Vagina (tissue), 2 donors: ENCODE data around the gene AMER2. TPM values are rescaled to one million over a fixed set of nuclear protein-coding genes. Genes with fewer than 3 reads are reported as not detected.
A peak's percentile ranks its signal among the peaks of the same experiment; 100 is the strongest.

ENCODE experiments used
- DNase-seq, 2 donors: peaks; one replicate each; pipeline ENCODE4 v3.0.0-alpha.2; 2017; ENCODE audit errors: extremely low spot score in 2 of 2
- H3K27ac ChIP-seq: fragments of 200-600 bp; sonication (generic); one replicate; pipeline ENCODE4 v1.5.1; 2019
- H3K27me3 ChIP-seq: fragments of 200-600 bp; sonication (generic); one replicate; pipeline ENCODE4 v1.5.1; 2019
- H3K36me3 ChIP-seq, 2 donors: fragments of 200-600 bp; sonication (generic); one replicate each; pipeline ENCODE4 v1.5.1; 2017 to 2019
- H3K4me1 ChIP-seq: fragments of 200-600 bp; sonication (generic); one replicate; pipeline ENCODE4 v1.5.1; 2019
- H3K4me3 ChIP-seq, 2 donors: fragments of 200-600 bp; sonication (generic); 1 replicate in 1 of 2; 2 replicates in 1 of 2; pipeline ENCODE4 v1.5.1; 2016 to 2019
- H3K9me3 ChIP-seq: fragments of 200-600 bp; sonication (generic); one replicate; pipeline ENCODE4 v1.5.1; 2019
- POLR2A ChIP-seq, 2 donors: fragments of 450-650 bp; IDR thresholded peaks; one replicate each; pipeline ENCODE4 v1.6.1; 2017; ENCODE audit warnings: antibody characterized with exemption in 2 of 2, mild to moderate bottlenecking in 2 of 2, moderate library complexity in 2 of 2
- POLR2AphosphoS5 ChIP-seq, 2 donors: sonication (generic); formaldehyde crosslinking; IDR thresholded peaks; one replicate each; pipeline ENCODE4 v1.9.0; 2017; ENCODE audit warnings: antibody characterized with exemption in 2 of 2, mild to moderate bottlenecking in 2 of 2, low read depth in 1 of 2; ENCODE audit not compliant: insufficient read depth in 1 of 2
- intact Hi-C: fragments of 100-400 bp; cut with DNase I; formaldehyde crosslinking; loops from one replicate; pipeline ENCODE4 v1.15.1; 2023
- total RNA-seq: library from RNA; depleted of rRNA; stranded (reverse); fragments of >200 nt; gene quantifications from one replicate; pipeline ENCODE4 v1.2.3, GENCODE V29; 2016
- TF ChIP-seq, protein P1 (sequence below), 3 experiments: fragments of 450-650 bp in 2 of 3; fragments of 200-600 bp in 1 of 3; sonication (generic) in 1 of 3; IDR thresholded peaks; one replicate each; pipeline ENCODE4 v1.5.1; 2017 to 2019; ENCODE audit warnings: antibody characterized with exemption in 3 of 3, mild to moderate bottlenecking in 2 of 3, moderate library complexity in 2 of 3

Gene AMER2
- total RNA-seq, 1 donor from 2014 or later = not detected

- TF ChIP-seq, protein P1, sequence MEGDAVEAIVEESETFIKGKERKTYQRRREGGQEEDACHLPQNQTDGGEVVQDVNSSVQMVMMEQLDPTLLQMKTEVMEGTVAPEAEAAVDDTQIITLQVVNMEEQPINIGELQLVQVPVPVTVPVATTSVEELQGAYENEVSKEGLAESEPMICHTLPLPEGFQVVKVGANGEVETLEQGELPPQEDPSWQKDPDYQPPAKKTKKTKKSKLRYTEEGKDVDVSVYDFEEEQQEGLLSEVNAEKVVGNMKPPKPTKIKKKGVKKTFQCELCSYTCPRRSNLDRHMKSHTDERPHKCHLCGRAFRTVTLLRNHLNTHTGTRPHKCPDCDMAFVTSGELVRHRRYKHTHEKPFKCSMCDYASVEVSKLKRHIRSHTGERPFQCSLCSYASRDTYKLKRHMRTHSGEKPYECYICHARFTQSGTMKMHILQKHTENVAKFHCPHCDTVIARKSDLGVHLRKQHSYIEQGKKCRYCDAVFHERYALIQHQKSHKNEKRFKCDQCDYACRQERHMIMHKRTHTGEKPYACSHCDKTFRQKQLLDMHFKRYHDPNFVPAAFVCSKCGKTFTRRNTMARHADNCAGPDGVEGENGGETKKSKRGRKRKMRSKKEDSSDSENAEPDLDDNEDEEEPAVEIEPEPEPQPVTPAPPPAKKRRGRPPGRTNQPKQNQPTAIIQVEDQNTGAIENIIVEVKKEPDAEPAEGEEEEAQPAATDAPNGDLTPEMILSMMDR (IDR thresholded peaks at IDR 0.05) = no peak
- peak in 1 of 2 donors; percentile 17 for TF ChIP-seq POLR2AphosphoS5 (IDR thresholded peaks at IDR 0.05; ENCODE audit: insufficient read depth in 1 of 2, low read depth in 1 of 2)
- TF ChIP-seq POLR2A (IDR thresholded peaks at IDR 0.05) = no peak
- intact Hi-C loops = no loop called here
- H3K4me1 ChIP-seq = peaks cover 7% of the 10 kb centered on the region
- DNase-seq = no peak
- H3K9me3 ChIP-seq = no peaks in the 10 kb centered on the region
- H3K27ac ChIP-seq = no peak overlapping the region
- no peaks in the 10 kb centered on the region for H3K27me3 ChIP-seq
- no peak overlapping the region for H3K4me3 ChIP-seq
- no peaks in the 10 kb centered on the region for H3K36me3 ChIP-seq
Measured at GRCh38 chr13:25214491-25215252, 42.6 kb upstream of the AMER2 start.

GRCh38 chr13:25213715-25214114 lies 41.6 kb upstream of the AMER2 start:
- Histone ChIP-seq H3K27ac (no peak overlapping the region), H3K4me3 (no peak overlapping the region), H3K36me3 (no peaks in the 10 kb centered on the region), H3K9me3 (no peaks in the 10 kb centered on the region), H3K4me1 (peaks cover 7% of the 10 kb centered on the region), H3K27me3 (no peaks in the 10 kb centered on the region)
- TF ChIP-seq POLR2AphosphoS5 (IDR thresholded peaks at IDR 0.05; ENCODE audit: insufficient read depth in 1 of 2, low read depth in 1 of 2) = no peak
- TF ChIP-seq, protein P1 (IDR thresholded peaks at IDR 0.05) = no peak
- no peak for TF ChIP-seq POLR2A (IDR thresholded peaks at IDR 0.05)
- no peak for DNase-seq
- intact Hi-C loops = no loop called here

GRCh38 chr13:25210842-25211569 lies 38.9 kb upstream of the AMER2 start:
- H3K4me3 ChIP-seq = no peak overlapping the region
- peaks cover 7% of the 10 kb centered on the region for H3K4me1 ChIP-seq
- intact Hi-C loops = no loop called here
- H3K36me3 ChIP-seq = no peaks in the 10 kb centered on the region
- no peak overlapping the region for H3K27ac ChIP-seq
- DNase-seq = no peak
- H3K9me3 ChIP-seq = no peaks in the 10 kb centered on the region
- H3K27me3 ChIP-seq = no peaks in the 10 kb centered on the region
- TF ChIP-seq, protein P1 (IDR thresholded peaks at IDR 0.05) = no peak
- TF ChIP-seq POLR2AphosphoS5 (IDR thresholded peaks at IDR 0.05; ENCODE audit: insufficient read depth in 1 of 2, low read depth in 1 of 2) = no peak
- no peak for TF ChIP-seq POLR2A (IDR thresholded peaks at IDR 0.05)

GRCh38 chr13:25207291-25207810 lies 35.3 kb upstream of the AMER2 start:
- Histone ChIP-seq H3K9me3 (no peaks in the 10 kb centered on the region), H3K27me3 (no peaks in the 10 kb centered on the region), H3K27ac (no peak overlapping the region), H3K4me1 (no peaks in the 10 kb centered on the region), H3K4me3 (no peak overlapping the region), H3K36me3 (no peaks in the 10 kb centered on the region)
- TF ChIP-seq, protein P1 (IDR thresholded peaks at IDR 0.05) = no peak
- TF ChIP-seq POLR2AphosphoS5 (IDR thresholded peaks at IDR 0.05; ENCODE audit: insufficient read depth in 1 of 2, low read depth in 1 of 2) (no peak), POLR2A (IDR thresholded peaks at IDR 0.05) (no peak)
- DNase-seq = no peak
- intact Hi-C loops = no loop called here
